Renal cortical epithelial cell (primary cell): ENCODE data around the gene NUB1. TPM values are rescaled to one million over a fixed set of nuclear protein-coding genes. Genes with fewer than 3 reads are reported as not detected.
"Not testable (repeated sequence)": the region's sequence is repeated elsewhere in the genome, so short reads cannot be mapped to it uniquely, and the experiment has no call there.

Source experiments
- DNase-seq: peaks from one replicate; pipeline ENCODE4 v3.0.0-alpha.2; 2011; ENCODE audit warnings: low read depth
- total RNA-seq: library from RNA; depleted of rRNA; stranded (reverse); fragments of >200 nt; gene quantifications from 2 replicates; pipeline ENCODE4 v1.2.3, GENCODE V29; 2014

The NUB1 gene
- 50.4 and 53.6 TPM in 2 replicates for total RNA-seq

- peak; percentile 29 for DNase-seq
Measured at GRCh38 chr7:151341357-151342101, at the start of gene NUB1. Gene NUB1, plus strand, starts transcription at chr7:151341812. Its CDS starts 3,538 bp downstream, at chr7:151345350.

- DNase-seq = no peak
Measured at GRCh38 chr7:151292850-151293249, 48.8 kb upstream of the NUB1 start.

- no peak for DNase-seq
Measured at GRCh38 chr7:151296202-151296992, 45.2 kb upstream of the NUB1 start.

GRCh38 chr7:151298765-151299164 lies 42.8 kb upstream of the NUB1 start:
- no peak for DNase-seq

- no peak for DNase-seq
Measured at GRCh38 chr7:151299530-151299929, 42.1 kb upstream of the NUB1 start.

GRCh38 chr7:151299940-151300645 lies 41.5 kb upstream of the NUB1 start:
- DNase-seq = no peak

- DNase-seq = no peak
Measured at GRCh38 chr7:151301471-151302462, 39.8 kb upstream of the NUB1 start.

- not testable (repeated sequence) for DNase-seq
Measured at GRCh38 chr7:151304251-151304650, 37.4 kb upstream of the NUB1 start.

- DNase-seq = no peak
Measured at GRCh38 chr7:151304856-151305255, 36.8 kb upstream of the NUB1 start.

GRCh38 chr7:151306374-151306773 lies 35.2 kb upstream of the NUB1 start:
- DNase-seq = no peak

- DNase-seq = no peak
Measured at GRCh38 chr7:151306860-151307259, 34.8 kb upstream of the NUB1 start.

GRCh38 chr7:151307536-151307935 lies 34.1 kb upstream of the NUB1 start:
- DNase-seq = no peak

GRCh38 chr7:151308256-151308655 lies 33.4 kb upstream of the NUB1 start:
- no peak for DNase-seq

GRCh38 chr7:151308791-151309190 lies 32.8 kb upstream of the NUB1 start:
- DNase-seq = no peak

GRCh38 chr7:151309311-151309710 lies 32.3 kb upstream of the NUB1 start:
- DNase-seq = no peak

- DNase-seq = peak; percentile 71
Measured at GRCh38 chr7:151310578-151310977, 31.0 kb upstream of the NUB1 start.

GRCh38 chr7:151311294-151311864 lies 30.2 kb upstream of the NUB1 start:
- no peak for DNase-seq

GRCh38 chr7:151312356-151312755 lies 29.3 kb upstream of the NUB1 start:
- DNase-seq = no peak

- DNase-seq = no peak
Measured at GRCh38 chr7:151312831-151313809, 28.5 kb upstream of the NUB1 start.

- DNase-seq = no peak
Measured at GRCh38 chr7:151313857-151314256, 27.8 kb upstream of the NUB1 start.
